Occipital lobe (tissue), 2 donors: Measurements from ENCODE around the gene EPHB1. TPM values are rescaled to one million over a fixed set of nuclear protein-coding genes. Genes with fewer than 3 reads are reported as not detected.

Experiments
- DNase-seq: peaks from one replicate; lab custom pipeline; 2025; lab: John Stamatoyannopoulos, UW
- total RNA-seq: library from RNA; depleted of rRNA; stranded (reverse); fragments of >200 nt; gene quantifications from one replicate; pipeline ENCODE4 v1.2.3, GENCODE V29; 2014

EPHB1 gene
- total RNA-seq, 1 donor from 2014 or later = 20.1 TPM

GRCh38 chr3:135125171-135125801, 330.2 kb downstream of the EPHB1 start:
- no peak for DNase-seq

GRCh38 chr3:135127946-135128470, 332.9 kb downstream of the EPHB1 start:
- no peak for DNase-seq

- DNase-seq = no peak
Observed at GRCh38 chr3:135128818-135129217, 333.8 kb downstream of the EPHB1 start.

DNA sequence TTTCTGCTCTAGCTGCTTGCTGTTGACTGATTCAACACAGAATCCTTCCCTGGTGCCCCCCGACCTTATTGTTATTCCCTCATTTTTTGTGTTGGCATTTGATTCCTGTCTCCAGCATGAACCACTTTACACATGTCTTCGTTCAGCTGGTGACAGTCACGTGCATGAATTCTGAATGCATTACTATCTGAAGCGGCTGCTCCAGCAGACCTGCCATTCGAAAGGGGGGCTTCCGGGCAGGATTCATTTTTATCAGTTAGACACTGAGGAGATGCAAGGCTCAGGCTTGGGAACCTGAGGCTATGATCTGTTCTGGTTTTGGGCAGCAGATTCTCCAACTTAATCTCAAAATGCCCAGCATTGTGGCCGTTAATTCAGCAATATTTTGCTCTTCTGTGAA, 336.2 kb downstream of the EPHB1 start:
- no peak for DNase-seq

- no peak for DNase-seq
Observed at GRCh38 chr3:135133905-135134683, 339.0 kb downstream of the EPHB1 start.

DNA sequence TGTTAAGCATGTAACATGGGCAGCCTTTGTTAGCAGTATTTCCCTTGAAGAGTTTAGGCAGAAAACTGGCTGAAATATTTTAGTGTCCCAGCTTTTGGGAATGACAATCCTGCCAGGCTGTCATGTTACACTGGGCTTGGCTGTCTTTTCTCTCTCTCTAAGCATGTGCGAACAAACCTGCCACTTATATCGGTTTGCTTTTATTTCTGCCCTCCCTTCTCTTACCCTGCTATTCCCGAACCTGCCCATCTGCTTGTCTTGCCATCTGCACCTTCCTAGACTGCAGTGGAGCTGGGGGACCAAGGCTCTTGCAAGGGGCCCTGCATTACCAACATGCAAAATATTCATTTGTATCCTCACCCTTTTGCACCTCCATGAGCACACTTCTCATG, 339.6 kb downstream of the EPHB1 start:
- DNase-seq = no peak

DNA sequence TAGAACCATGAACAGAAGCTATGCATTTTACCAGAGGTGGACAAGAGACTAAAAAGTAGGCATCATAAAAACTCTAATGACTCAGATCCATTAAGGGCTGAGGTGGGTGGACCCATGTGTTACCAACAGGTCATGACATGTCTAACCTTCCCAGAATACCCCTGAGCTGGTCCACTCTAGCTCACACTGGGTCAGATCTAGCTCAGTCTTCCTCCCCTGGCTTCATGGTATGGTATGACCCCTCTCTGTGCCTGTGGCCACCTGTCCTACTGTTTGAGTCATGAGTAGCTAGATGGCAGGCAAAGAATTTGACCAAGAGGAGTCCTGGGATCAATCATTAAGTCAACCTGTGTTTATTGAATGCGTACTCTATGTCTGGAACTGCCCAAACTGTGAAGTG, 340.4 kb downstream of the EPHB1 start:
- no peak for DNase-seq

DNA sequence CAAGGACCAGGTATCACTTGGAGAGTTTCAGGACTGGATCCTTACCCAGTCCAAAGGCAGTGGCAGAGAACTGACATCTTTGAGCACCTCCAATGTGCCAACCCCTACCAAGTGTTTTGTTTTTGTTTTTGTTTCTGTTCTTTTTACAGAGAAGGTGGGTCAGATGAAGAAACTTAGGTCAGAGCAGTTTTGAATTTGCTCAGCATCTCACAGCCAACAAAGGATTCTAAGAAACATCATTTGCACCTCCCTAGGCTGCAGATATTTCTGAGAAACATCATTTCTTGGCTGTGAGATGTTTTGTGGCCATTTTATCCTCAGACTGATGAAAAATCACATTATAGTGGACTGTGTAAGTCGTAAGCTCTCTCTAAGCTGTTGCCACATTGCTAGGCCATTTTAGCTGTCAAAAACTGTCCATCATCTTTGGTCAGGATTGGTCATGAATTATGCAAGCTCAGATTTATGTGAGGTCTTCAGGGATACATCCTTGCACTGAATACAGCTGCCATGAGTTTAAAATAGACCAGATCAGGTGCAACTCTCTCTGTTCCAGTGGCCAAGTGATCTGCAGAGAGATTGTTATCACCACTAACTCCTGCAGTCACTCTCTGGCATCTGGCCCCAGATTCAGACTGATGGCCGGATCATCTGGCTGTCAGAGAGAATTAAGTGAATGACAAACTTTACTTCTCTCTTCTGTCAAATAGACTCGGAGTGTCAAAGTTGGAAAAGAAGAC, 341.5 kb downstream of the EPHB1 start:
- DNase-seq = no peak

DNA sequence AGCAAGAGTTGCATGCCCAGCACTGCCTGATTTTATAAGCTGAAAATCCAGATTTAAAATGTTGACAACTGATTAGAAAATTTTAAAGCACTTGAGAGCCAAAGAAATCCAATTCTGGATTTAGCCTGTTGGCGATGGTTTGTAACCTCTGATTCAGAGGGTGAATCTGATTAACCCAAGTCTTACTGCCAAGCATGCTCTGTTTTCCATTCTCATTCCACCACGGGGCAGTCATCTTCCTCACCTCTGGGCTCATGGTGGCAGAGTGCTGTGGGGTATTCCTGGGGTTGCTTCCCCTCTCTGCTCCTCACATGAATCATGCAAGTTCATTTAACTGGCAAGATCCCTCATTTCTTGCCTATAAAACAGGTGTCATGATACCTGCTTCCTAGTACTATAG, 342.2 kb downstream of the EPHB1 start:
- DNase-seq = no peak

- no peak for DNase-seq
Observed at GRCh38 chr3:135138776-135139175, 343.7 kb downstream of the EPHB1 start.

DNA sequence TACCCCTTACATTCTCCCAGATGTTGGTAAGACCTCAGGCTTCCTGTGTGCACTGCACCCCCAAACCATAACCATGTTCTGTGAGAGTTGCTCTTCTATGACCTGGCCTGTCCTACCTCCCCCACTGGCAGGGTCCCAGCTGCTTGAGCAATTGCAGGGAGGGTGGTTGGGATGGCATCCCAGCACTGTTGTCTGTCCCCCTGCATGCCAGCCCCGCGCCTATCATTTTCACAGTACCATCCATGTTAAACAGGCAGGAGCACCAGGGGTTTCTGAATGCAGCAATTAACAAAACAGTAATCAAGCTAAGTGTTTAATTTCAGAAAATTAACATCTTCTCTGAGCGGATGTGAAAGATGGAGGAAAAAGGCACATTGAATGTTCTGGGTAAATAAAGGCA, 345.5 kb downstream of the EPHB1 start:
- no peak for DNase-seq

GRCh38 chr3:135141160-135141559, 346.1 kb downstream of the EPHB1 start:
- no peak for DNase-seq

DNA sequence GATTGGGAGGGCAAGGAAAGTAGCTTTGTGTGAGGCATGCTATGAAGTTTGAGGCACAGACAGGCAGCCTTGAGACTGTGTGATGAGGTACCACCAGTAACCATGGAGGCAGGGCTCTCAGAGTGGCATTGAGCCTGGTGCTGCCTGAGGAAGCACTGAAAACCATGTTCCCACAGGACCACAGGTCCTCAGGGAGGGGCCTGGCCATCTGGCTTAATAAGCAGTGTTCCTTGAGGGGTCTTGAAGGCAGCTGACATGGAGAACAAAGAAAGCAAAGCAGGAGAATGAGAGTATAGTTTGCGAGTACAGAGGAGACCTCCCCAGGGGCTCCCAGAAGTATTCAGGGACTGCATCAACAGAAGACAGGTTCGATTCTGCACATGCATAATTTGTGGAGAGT, 346.6 kb downstream of the EPHB1 start:
- DNase-seq = no peak

- no peak for DNase-seq
Observed at GRCh38 chr3:135142530-135142929, 347.5 kb downstream of the EPHB1 start.

GRCh38 chr3:135143474-135143873, 348.4 kb downstream of the EPHB1 start:
- no peak for DNase-seq

DNA sequence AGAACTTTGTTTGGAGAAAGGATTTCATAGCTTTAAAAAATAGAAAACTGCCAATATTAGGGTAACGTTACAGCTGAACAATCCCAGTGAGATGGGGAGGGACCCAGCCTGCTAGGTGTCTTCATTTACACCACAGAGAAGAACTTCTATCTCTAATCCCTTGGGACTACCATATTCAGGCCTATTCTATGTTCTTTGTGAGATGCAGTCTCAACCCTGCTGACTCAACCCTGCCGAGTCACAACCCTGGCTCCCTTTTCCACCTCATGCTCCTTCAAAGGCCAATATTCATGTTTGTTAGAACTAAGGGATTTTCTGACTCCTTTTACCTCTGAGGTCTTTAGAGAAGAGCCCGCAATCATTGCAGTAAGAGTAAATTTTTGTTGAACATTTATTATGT, 350.5 kb downstream of the EPHB1 start:
- DNase-seq = no peak

- DNase-seq = no peak
Observed at GRCh38 chr3:135147657-135148056, 352.6 kb downstream of the EPHB1 start.

DNA sequence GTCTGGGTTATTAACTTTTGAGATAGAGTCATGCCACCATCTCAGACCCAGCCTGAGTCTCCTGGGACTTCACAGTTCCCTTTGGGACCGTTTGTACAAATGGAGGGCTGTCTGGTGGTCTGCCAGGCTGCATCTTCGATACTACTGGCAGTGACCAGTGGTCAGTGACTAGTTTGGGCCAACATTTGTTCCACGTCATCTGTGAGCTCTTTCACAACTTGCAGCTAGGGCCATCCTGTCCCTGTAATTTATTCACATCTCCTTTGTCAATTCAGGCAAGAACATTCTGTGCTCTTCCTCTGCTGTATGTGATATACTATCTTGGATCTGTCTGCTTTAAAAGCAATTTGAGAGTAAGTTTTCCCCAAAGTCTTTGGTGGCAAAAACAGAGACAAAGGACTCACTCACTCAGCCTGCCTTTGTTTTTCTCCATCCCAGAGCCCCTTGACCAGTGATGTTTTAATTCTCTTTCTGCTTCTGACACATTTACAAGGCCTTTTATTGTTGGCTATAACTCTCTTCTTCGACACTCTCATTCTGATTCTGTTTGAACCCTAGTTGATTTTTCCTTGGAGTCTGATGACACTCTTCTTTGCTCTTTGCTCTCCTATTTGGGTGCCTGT, 353.4 kb downstream of the EPHB1 start:
- DNase-seq = no peak

DNA sequence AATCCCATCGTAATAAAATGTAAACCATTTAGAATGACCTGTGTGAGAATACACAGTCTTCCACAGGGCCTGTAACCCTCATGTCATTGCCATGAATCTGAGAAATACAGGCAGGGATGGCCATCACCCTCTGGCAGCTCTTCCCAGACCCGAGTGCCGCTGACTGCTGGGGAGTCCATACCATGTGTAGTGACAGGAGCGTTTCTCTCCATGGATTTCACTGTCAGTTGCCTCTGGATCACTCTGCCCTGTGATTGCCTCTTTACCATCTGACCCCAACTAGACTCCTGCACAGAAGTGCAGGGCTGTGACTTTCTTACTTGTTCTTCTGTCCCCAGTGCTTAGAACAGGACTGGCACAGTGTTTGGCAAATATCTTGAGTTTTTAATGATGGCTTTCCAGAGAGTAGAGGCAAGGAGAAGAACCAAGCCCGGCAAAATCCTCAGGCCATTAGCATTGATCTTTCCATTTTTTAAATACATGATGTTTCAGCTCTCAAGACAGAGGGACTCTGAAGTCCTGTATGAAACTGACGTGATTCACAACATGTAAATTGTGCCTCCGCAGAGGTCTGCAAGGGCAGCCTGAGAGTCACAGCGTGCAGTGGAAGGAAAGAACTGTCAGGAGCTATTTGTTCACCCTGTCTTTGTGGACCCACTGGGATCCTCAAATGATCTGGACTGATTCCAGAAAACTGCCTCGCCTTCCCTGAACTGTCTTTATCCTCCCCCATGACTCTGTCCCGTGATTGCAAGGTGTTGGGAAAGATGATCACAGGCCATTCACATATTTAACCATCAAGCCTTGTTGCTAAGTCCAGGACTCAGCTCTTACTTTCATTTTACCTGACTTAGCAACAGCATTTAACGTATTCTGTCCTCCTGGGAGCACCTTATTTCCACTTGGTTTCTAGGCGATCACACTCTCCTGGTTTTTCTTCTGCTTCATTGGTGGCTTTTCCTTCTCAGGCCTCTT, 354.9 kb downstream of the EPHB1 start:
- DNase-seq = no peak

GRCh38 chr3:135154186-135154585, 359.1 kb downstream of the EPHB1 start:
- no peak for DNase-seq

DNA sequence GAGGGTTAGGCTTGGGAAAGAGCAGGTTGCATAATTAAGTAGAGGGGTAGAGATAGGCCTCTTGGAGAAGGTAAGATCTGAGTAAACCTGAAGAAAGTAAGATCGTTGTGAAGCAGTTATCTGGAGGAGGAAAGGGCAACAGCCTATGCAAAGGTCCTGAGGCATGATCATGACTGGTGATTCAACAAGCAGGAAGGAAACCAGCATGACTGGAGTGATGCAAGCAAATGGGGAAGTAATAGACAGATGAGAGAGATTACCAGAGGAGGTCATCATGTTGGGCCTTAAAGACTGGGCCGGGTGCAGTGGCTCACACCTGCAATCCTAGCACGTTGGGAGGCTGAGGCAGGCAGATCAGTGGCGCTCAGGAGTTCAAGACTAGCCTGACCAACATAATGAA, 360.2 kb downstream of the EPHB1 start:
- no peak for DNase-seq
